Measurements from ENCODE around the gene CTNND2.

CTNND2 gene

GRCh38 chr5:11780641-11781345 lies 123.5 kb downstream of the CTNND2 start:
- no peak for DNase-seq (ENCODE audit: low read depth in 2 of 2)

GRCh38 chr5:11777096-11777495 lies 127.2 kb downstream of the CTNND2 start:
- DNase-seq (ENCODE audit: low read depth in 2 of 2) = no peak

DNA sequence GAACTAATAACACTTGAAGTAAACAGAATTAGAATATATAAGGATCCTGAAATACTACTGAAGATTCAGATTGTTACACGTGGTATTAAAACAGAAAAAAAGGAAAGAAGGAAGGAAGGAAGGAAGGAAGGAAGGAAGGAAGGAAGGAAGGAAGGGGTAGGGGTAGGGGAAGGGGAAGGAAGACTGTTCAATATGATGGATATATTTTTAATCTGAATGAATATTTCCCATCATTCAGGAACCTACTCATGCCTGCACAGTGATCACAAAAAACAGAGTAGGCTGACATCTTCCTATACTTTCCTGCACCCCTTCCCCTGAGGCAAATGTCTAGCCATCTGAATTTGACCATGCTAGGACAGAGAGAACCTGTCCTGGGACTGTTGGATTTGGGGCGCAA lies 133.9 kb downstream of the CTNND2 start:
- DNase-seq (ENCODE audit: low read depth in 2 of 2) = no peak

DNA sequence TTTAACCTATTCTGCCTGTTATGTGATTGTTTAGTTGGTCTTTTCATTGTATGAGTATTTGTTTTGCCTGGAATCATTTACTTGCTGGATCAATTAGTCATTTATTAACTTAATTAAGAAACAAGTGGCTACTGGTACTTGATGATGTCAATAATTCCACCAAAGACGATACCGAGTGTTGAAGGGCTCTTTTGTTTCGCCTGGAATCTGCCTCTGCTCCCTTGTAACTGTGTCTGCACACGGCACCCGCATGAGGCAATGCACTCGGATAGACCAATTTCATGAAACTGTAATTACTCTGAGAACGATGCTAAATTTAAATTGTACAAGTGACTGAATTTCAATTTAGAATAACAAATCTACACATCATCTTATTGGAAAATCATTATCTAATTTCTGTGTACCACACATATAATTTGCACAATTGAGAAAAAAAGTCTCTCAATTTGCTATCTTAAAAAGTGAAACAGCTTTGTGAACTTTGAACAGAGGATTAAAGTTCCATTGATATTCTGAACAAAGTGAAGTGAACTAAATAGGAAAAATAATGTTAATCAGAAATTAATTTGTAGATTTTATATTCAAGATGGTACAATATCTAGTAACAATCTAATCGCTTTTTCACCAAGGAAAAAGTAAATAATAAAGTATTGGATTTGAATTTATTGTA lies 143.2 kb downstream of the CTNND2 start:
- DNase-seq (ENCODE audit: low read depth in 2 of 2) = no peak

GRCh38 chr5:11758321-11758720 lies 145.9 kb downstream of the CTNND2 start:
- no peak for DNase-seq (ENCODE audit: low read depth in 2 of 2)

DNA sequence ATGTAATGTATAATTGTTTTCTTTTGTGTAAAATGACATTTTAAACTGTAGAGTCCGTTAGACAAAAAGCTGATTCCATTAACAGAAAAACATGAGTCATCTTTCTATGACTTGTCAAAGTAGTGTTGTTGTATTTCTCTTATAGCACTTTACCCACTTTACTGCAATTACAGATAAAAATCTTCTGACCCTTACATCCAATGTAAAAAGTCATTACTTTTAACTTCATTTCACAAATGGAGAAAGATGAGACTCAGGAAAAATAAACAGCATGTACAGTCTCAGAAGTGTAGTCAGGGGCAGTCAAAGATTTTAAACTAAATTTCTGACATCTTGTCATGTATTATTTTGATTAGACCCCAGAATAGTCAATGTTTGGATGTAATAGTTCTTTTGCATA lies 146.6 kb downstream of the CTNND2 start:
- no peak for DNase-seq (ENCODE audit: low read depth in 2 of 2)

GRCh38 chr5:11737010-11737409 lies 167.2 kb downstream of the CTNND2 start:
- DNase-seq (ENCODE audit: low read depth in 2 of 2) = no peak

- no peak for DNase-seq (ENCODE audit: low read depth in 2 of 2)
These were observed 169.9 kb downstream of the CTNND2 start for GRCh38 chr5:11734369-11734768.

DNA sequence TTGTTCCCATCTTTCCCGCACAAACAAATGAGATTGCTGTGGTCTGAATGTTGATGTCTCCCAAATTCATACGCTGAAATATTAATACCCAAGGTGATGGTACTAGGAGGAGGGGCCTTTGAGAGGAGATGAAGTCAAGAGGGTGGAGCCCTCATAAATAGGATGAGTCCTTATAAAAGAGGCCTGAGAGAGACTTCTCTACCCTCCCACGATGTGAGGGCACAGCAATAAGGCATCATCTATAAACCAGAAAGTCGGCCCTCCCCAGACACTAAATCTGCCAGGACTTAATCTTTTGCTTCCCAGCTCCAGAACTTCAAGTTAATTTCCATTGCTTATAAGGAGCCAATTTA lies 170.4 kb downstream of the CTNND2 start:
- DNase-seq (ENCODE audit: low read depth in 2 of 2) = no peak

- DNase-seq (ENCODE audit: low read depth in 2 of 2) = no peak
These were observed 170.9 kb downstream of the CTNND2 start for GRCh38 chr5:11733185-11733839.

DNA sequence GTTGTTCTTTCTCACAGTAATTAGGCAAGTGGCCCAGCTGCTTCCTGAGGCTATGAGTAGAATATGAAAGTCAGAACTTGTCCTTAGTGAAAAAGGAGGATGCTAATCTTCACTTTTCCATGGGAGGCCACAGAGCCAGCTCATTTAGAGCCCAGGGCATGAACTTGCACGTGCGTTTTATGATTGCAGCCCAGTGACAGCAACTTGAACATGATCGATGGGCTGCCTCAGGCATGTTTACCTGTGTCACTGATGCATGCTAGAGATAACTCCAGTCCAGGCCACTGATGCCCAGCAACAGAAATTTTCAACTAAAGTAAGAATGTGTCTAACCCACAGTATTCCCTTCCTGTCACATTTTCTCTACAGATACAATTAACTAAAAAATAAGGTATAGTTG lies 179.3 kb downstream of the CTNND2 start:
- no peak for DNase-seq (ENCODE audit: low read depth in 2 of 2)

DNA sequence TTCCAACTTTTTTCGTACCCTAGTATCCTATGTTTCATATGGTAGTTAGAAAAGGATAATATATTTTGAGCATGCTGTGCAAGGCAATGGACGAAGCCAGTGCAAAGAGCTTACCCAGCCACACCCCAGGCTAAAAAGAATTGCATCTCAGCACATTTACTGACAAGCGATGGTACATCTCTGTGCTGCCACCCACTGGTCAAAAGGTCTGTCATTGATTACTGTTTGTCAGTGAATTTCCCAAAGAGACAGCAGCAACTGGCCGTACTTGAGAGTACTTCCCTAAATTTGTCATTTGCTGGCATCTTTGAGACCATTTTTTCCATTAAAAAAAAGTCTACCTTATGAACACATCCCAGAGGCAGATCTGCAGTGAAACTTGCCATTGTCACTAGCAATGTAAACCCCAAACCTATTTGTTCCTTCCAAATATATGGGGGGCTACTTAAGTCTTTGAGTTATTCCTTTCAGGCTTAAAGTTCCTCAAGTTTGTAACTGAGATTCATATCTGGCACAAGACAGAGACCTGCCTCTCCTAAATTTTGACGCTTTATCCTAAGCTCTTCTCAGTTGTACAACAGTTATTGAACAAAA lies 184.3 kb downstream of the CTNND2 start:
- no peak for DNase-seq (ENCODE audit: low read depth in 2 of 2)

DNA sequence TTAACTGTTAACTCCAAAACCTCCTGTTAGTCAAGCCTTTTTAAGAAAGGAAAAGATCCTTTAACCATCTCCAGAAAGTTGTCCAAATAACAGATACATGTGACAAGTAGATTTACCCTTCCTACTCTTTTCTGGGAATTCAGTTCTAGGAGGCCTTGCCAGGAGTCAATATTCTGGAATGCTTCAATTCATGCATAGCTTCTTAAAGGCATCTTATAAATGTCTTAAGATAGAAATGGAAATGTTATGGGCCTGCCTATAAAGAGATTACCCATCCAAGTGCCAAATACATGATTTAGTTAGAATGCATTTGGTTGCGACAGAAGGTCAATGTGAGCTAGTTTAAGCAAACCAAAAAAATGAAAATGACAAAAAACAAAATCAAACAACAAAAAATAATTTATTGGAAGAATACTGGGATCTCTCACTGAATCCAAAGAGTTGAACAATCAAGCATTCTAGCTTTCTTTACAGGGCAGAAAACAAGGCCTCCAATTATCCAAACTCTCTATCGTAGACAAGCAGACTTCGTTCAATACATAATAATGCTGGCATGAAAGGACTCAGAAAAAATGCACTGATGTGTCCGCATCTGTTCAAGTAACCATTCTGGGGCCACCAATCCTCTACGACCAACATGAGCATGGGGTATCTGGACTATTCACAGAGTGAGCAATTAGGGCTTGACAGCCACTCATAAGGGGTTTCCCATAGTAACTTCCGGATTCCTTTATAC lies 188.6 kb downstream of the CTNND2 start:
- no peak for DNase-seq (ENCODE audit: low read depth in 2 of 2)

DNA sequence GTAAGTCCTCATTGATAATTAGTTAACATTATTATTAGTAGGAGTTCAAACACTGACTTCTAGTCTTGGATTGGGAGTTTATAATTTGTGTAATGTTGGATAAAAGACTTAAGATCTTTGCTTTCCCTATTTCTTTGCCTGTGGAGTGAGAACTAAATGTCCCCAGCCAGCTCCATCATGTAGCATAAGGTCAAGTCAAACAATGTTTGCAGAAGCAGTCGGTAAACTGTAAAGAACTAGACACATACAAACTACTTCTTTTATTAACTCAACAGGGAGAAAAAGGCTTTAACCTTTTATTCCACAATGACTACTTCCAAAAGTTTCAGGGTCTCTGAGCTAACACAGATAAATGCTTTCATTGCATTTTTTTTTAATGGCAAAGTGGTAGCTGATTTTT lies 192.3 kb downstream of the CTNND2 start:
- DNase-seq (ENCODE audit: low read depth in 2 of 2) = no peak

GRCh38 chr5:11709021-11709420 lies 195.2 kb downstream of the CTNND2 start:
- no peak for DNase-seq (ENCODE audit: low read depth in 2 of 2)

DNA sequence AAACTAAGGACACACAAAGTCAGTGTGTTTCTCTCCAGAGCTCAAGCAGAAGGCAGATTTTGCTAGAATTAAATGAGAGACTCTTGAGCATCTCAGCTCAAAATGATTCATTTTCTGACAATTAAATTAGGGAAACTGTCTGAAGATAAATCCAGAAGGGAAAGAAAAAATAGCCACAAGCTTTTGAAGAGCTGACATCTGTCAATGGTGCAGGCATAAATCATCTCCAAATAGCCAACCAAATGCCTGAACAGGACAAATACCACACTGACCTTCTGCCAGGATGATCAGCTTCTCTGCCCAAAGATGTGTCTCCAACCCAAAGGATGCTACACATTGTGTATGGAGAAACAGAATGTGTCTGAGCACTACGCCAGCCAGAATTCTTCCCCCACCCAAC lies 199.3 kb downstream of the CTNND2 start:
- DNase-seq (ENCODE audit: low read depth in 2 of 2) = no peak

GRCh38 chr5:11700391-11700790 lies 203.9 kb downstream of the CTNND2 start:
- no peak for DNase-seq (ENCODE audit: low read depth in 2 of 2)

GRCh38 chr5:11692636-11693035 lies 211.6 kb downstream of the CTNND2 start:
- no peak for DNase-seq (ENCODE audit: low read depth in 2 of 2)

DNA sequence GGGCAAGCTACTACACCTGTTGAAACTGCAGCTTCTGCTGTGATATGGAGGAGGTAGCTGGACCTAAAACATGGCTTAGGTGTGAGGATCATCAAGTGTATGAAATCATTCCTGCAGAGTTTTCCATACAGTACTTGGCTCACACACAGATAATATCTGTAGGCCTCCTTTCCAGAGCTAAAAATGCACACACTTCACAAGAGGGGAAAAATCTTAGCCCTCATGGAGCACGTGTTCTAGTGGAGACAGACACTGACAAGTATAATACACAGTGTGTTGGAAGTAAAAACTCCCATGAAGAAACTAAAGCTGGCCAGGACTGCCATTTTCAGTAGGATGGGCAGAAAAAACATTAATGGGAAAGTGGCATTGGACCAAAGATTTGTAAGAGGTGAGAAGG lies 216.7 kb downstream of the CTNND2 start:
- no peak for DNase-seq (ENCODE audit: low read depth in 2 of 2)

- no peak for DNase-seq (ENCODE audit: low read depth in 2 of 2)
These were observed 219.6 kb downstream of the CTNND2 start for GRCh38 chr5:11684607-11685006.

DNA sequence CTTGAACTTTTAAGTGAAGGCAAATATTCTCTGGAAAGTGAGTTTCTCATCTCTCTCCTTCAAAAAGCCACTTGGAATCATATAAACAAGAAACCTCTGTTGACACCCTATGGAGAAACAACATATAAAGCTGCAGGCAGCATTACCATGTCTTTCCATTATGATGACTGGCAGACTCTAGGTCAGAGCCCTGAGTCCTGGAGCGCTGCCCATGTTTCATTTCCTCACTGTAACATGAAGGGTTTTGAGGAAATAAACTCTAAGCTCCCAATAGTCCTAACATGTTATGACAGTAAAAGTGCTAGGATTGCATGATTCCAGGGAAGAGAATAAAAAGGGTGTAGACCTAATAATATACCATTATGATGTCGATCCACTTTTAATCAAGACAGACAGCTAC lies 220.6 kb downstream of the CTNND2 start:
- DNase-seq (ENCODE audit: low read depth in 2 of 2) = no peak

GRCh38 chr5:11681796-11682195 lies 222.4 kb downstream of the CTNND2 start:
- no peak for DNase-seq (ENCODE audit: low read depth in 2 of 2)
